PFSK-1 (cell line): ENCODE data around the gene RYR2.

Experiments used
- POLR2AphosphoS5 ChIP-seq: IDR thresholded peaks from 2 replicates; pipeline ENCODE4 v1.6.1; 2012; ENCODE audit warnings: low read depth, mild to moderate bottlenecking, control low read depth, low read length, moderate library complexity
- REST ChIP-seq, 2 experiments: IDR thresholded peaks; 2 replicates each; pipeline versions ENCODE4 v1.6.1 to v1.8.0; 2011 to 2012; ENCODE audit warnings: low read depth in 2 of 2, low read length in 2 of 2, control low read depth in 1 of 2, inconsistent platforms in 1 of 2, mild to moderate bottlenecking in 1 of 2, moderate library complexity in 1 of 2; ENCODE audit not compliant: insufficient read depth in 1 of 2
- TAF1 ChIP-seq: IDR thresholded peaks from 2 replicates; pipeline ENCODE4 v1.6.1; 2012; ENCODE audit warnings: low read length, control low read depth, borderline replicate concordance; ENCODE audit not compliant: insufficient read depth

- TF ChIP-seq REST (IDR thresholded peaks at IDR 0.05; ENCODE audit: insufficient read depth in 1 of 2, low read depth in 2 of 2, low read length in 2 of 2) (no peak), TAF1 (no peak), POLR2AphosphoS5 (no peak)
These were observed 746.1 kb downstream of the RYR2 start for GRCh38 chr1:237788069-237788468.
